ENCODE measurements around the gene HCN4. TPM values are rescaled to one million over a fixed set of nuclear protein-coding genes. Genes with fewer than 3 reads are reported as not detected.

HCN4 gene
- total and polyA plus RNA-seq, 2 donors (not counting 3 experiments of a cell fraction or from before 2014, with no cell fraction given), result 0.01 TPM; not detected in 1

GRCh38 chr15:73333001-73333400, 35.8 kb downstream of the HCN4 start:
- no TSS peak for BruUV-seq (replicated peaks)
- Histone ChIP-seq H3K27ac (ENCODE audit: insufficient read depth, low read depth, low read length) (no peak overlapping the region), H3K79me2 (ENCODE audit: control insufficient read depth, insufficient read depth, low read length) (no peaks in the 10 kb centered on the region), H3K4me3 (replicated peaks in 1 of 3; ENCODE audit: insufficient read depth in 1 of 3, low read depth in 1 of 3, low read length in 3 of 3) (no peak overlapping the region), H2AFZ (ENCODE audit: low read depth, low read length) (no peak overlapping the region), H3K9me3 (replicated peaks; ENCODE audit: control insufficient read depth, insufficient read depth, low read length) (no peaks in the 10 kb centered on the region), H3K9me1 (replicated peaks; ENCODE audit: control insufficient read depth, extremely low read depth, insufficient read depth, low read length) (no peaks in the 10 kb centered on the region), H3K4me2 (ENCODE audit: insufficient read depth, low read length) (no peak overlapping the region), H4K20me1 (replicated peaks; ENCODE audit: control insufficient read depth, extremely low read depth, insufficient read depth, low read length) (no peaks in the 10 kb centered on the region), H3K27me3 (ENCODE audit: control insufficient read depth in 2 of 2, insufficient read depth in 2 of 2, low read length in 2 of 2) (no peaks in the 10 kb centered on the region), H3K36me3 (ENCODE audit: control insufficient read depth in 2 of 2, extremely low read depth in 1 of 2, insufficient read depth in 2 of 2, low read length in 2 of 2) (no peaks in the 10 kb centered on the region), H3K9ac (replicated peaks; ENCODE audit: extremely low read depth, insufficient read depth, low read length) (no peak overlapping the region), H3K4me1 (ENCODE audit: control insufficient read depth, extremely low read depth, insufficient read depth, low read length) (no peaks in the 10 kb centered on the region)
- FAIRE-seq (no peak), DNase-seq (ENCODE audit: low read depth, low spot score) (no peak)
- ChIA-PET CTCF (no interaction called here), POLR2A (no interaction called here)
- TF ChIP-seq POLR2A (IDR thresholded peaks at IDR 0.05; ENCODE audit: low read depth, low read length) (no peak), JUN (IDR thresholded peaks at IDR 0.05; ENCODE audit: borderline replicate concordance, insufficient read depth, insufficient read length, low read depth) (no peak), MAX (IDR thresholded peaks at IDR 0.05; ENCODE audit: insufficient read depth, insufficient read length) (no peak), POLR2AphosphoS5 (IDR thresholded peaks at IDR 0.05; ENCODE audit: insufficient read depth, low read depth, low read length) (no peak), EZH2 (IDR thresholded peaks at IDR 0.05; ENCODE audit: borderline replicate concordance, low read depth, low read length, severe bottlenecking) (no peak), GATA2 (IDR thresholded peaks at IDR 0.05; ENCODE audit: insufficient read depth, insufficient read length, low read depth, low read length) (no peak), FOS (IDR thresholded peaks at IDR 0.05; ENCODE audit: borderline replicate concordance, insufficient read depth, low read length) (no peak), MYC (IDR thresholded peaks at IDR 0.05; ENCODE audit: low read depth, low read length) (no peak)
- TF ChIP-seq, protein P1, sequence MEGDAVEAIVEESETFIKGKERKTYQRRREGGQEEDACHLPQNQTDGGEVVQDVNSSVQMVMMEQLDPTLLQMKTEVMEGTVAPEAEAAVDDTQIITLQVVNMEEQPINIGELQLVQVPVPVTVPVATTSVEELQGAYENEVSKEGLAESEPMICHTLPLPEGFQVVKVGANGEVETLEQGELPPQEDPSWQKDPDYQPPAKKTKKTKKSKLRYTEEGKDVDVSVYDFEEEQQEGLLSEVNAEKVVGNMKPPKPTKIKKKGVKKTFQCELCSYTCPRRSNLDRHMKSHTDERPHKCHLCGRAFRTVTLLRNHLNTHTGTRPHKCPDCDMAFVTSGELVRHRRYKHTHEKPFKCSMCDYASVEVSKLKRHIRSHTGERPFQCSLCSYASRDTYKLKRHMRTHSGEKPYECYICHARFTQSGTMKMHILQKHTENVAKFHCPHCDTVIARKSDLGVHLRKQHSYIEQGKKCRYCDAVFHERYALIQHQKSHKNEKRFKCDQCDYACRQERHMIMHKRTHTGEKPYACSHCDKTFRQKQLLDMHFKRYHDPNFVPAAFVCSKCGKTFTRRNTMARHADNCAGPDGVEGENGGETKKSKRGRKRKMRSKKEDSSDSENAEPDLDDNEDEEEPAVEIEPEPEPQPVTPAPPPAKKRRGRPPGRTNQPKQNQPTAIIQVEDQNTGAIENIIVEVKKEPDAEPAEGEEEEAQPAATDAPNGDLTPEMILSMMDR (IDR thresholded peaks at IDR 0.05; ENCODE audit: extremely low read depth in 1 of 2, insufficient read depth in 1 of 2, low read depth in 1 of 2, low read length in 2 of 2), result no peak
- dilution Hi-C loops (cut with MboI; ENCODE audit: extremely low pct_ligation_motif_present, low sequenced_read_pairs) (no loop called here), intact Hi-C loops (cut with micrococcal nuclease) (no loop called here)

Measured in endothelial cell of umbilical vein (primary cell).